HG03460 (cell line): ENCODE results near the gene SPRTN.

Source experiments
- ATAC-seq: cut with Tn5 transposase; IDR thresholded peaks from one replicate; pipeline ENCODE4 v1.9.1; 2021; ENCODE audit not compliant: unreplicated experiment

SPRTN gene, protein sequence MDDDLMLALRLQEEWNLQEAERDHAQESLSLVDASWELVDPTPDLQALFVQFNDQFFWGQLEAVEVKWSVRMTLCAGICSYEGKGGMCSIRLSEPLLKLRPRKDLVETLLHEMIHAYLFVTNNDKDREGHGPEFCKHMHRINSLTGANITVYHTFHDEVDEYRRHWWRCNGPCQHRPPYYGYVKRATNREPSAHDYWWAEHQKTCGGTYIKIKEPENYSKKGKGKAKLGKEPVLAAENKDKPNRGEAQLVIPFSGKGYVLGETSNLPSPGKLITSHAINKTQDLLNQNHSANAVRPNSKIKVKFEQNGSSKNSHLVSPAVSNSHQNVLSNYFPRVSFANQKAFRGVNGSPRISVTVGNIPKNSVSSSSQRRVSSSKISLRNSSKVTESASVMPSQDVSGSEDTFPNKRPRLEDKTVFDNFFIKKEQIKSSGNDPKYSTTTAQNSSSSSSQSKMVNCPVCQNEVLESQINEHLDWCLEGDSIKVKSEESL

DNA sequence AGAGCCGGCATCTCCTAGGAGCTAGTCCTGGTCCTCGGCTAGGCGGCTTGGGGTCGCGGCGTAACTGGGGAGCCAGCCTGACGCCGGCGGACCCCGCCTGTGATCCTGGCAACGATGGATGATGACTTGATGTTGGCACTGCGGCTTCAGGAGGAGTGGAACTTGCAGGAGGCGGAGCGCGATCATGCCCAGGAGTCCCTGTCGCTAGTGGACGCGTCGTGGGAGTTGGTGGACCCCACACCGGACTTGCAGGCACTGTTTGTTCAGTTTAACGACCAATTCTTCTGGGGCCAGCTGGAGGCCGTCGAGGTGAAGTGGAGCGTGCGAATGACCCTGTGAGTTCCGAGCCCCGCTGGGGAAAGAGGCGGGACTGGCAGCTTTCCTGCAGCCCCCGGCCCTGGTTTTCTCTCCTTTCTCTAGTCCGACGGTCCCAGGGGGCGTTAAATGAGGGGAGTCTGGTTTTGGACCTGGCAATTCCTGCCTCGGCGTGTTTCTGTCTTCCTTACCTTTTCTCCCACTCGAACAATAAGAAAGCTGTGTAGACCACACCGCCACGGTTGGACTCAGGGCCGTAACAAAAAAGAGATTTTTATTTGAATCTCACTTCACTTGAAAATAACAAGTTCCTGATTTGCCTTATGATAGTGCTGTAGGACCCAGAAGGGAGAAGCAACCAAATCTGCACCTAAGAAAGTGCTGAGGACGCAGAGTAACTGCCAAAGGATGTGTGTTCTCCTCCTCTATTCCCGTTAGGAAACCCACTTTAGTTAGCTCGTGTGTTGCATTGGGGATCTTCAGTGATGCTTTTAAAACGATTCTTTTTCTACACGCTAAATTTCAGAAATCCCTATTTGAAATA is at the start of gene SPRTN:
Gene SPRTN (plus strand): TSS at position 24 of the 859 bp plus-strand sequence. CDS start 91 bp downstream, at position 115.
- peak; percentile 8 for ATAC-seq

DNA sequence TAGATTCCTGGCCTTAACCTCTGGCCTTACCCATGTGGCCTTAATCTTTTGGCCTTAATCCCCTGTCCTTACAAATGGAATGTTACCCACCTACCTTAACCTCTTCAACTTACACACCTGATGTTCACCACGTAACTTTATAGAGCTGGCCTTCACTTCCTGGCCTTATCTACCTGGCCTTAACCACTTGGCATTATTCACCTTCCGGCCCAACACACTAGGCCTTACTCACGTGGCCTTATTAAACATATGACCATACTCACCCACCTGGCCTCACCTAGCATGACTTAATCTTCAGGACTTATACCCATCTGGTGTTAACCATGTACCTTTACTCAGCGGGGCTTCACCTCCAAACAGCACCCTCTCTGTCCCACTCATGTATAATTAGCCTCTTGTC is 42.2 kb upstream of the SPRTN start:
- no peak for ATAC-seq

DNA sequence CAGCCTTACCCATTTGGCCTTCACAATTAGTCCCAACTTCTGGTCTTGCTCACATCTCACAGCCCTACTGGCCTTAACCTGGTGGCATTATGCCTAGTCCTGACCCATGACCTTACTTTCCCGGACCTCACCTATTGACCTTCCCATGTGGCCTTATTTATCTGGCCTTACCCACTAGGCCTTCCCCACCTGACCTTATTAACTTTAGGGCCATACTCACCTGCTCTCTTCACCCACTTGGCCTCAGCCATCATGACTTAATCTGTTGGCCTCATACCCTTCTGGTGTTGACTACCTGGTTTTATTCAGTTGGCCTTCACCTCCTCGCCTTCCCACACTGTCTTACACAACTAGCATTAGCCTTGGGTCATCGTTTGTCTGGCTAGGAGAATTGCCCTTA is 36.1 kb upstream of the SPRTN start:
- ATAC-seq: no peak

DNA sequence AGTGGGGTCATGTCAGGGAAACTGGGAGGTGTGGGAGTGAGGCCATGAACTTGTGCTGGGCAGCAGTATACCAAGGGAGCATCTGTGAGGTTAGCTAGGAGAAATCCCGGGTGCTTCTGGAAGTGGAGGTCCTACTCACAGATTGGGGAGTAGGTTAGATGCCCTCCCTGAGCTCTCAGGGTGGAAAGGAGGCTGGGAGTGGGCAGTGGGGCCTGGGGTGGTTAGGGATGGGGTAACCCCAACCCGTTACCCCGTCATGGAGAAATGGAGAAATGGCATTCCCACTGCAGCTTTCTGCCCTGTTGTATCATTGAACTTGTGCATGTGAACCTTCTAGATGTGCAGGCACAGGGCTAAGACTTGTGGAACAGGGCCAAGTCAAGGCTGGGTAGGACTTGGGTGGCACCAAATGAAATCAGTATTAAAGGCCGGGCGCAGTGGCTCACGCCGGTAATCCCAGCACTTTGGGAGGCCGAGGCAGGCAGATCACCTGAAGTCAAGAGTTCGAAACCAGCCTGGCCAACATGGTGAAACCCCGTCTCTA is 27.6 kb upstream of the SPRTN start:
- ATAC-seq: no peak

DNA sequence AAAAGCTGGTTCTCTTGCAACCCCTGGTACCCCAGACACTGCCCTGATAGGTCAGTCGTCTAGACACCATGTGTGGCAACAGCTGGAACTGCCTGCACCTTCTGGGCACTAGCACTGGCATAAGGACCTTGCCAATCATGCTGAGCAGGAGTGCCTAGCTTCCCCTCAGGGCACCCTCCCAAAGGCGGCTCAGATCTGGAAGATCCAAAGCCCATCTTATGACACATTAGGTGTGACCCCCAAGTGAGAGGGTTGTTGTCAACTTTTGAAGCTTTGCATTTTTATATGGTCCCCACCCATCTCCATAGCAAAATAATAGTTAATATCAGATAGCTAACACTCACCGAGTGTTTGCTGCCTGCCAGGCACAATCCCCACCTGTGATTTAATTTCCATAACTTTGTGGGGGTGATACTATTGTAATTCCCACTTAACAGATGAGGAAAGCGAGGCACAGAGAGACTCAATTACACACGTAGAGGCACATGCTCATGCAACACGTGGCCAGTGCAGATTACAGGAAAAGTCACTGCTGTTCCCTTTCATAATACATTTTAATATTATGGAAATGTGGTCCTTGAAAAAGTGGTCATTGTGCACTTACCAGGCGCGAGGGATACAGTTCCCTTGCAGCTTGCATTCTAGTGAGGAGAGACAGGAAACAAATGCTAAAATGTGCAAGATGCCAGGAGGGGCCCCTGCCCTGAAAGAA is 26.2 kb upstream of the SPRTN start:
- no peak for ATAC-seq

DNA sequence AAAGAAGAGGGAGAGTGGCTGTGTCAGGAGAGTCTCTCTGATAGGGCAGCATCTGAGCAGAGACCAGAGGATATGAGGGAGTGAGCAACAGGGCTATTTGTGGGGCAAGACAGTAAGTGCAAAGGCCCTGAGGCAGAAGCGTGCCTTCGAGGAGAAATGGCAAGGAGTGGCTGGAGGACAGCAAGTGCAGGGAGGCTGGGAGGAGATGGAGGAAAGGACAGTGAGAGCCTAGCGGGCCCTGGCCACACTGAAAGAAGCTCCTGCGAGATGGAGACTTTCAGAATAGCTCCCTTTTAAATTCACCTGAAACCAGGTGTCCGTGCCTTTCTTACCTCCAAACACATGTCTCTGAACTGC is 25.7 kb upstream of the SPRTN start:
- ATAC-seq: no peak

DNA sequence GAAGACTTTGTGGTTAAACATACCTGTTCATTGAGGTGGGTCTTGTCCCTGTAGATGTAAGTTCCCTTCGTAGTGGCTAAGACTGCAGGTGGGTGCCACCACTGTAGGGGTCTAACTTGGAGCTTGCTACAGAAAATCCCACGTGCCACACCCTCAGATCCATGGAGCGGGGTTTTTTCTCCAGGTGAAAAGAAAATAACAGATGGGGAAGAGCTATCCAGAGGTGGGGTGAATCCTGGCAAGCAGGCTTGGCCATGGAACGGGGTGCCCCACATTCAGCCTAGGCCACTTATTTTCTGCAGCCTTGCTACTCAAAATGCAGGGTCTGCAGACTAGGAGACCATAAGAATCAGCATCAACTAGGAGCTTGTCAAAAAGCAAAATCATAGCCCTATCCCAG is 24.4 kb upstream of the SPRTN start:
- no peak for ATAC-seq

DNA sequence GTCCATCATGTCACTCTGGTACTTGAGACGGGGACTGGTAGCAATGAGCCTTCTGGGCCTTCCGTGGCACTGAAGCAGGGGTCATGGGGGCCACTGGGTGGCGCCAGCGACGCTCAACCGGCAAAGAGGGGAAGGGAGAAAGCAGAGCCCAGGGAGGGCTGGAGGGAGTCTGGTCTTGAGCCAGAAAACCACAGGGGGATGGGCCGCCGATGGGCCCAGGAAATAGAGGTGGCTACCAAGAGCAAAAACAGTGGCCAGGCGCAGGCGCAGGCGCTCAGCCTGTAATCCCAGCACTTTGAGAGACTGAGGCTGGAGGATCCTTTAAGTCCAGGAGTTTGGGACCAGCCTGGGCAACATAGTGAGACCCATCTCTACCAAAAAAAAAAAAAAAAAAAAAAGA is 22.2 kb upstream of the SPRTN start:
- no peak for ATAC-seq

DNA sequence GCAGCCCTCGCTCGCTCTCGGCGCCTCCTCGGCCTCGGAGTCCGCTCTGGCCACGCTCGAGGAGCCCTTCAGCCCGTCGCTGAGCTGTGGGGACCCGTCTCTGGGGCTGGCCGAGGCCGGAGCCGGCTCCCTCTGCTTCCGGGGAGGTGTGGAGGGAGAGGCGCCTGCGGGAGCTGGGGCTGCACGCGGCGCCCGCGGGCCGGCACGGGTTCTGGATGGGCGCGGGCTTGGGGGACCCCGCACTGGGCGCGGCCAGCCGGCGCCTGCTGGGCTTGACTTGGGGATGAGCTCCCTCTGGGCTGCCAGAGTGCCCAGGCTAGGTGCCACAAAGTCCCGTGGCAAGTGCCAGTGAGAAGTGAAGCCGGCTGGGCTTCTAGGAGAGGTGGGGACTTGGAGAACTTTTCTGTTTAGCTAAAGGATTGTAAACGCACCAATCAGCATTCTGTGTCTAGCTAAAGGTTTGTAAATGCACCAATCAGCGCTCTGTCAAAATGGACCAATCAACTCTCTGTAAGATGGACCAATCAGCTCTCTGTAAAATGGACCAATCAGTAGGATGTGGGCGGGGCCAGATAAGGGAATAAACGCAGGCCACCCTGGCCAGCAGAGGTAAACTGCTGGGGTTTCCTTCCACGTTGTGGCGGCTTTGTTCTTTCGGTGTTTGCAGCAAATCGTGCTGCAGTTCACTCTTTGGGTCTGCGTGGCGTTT is 20.6 kb upstream of the SPRTN start:
- no peak for ATAC-seq

DNA sequence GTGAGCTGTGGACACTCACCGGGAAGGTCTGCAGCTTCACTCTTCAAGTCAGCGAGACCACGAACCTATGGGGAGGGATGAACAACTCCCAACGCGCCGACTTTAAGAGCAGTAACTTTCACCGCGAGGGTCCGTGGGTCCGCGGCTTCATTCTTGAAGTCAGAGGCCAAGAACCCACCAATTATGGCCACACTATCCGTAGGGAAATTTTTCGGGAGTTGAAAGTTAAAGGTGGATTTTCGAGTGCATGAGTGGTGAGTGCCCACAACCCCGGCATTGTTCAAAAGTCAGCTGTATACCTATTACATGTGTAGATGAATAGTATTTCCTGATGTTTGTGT is 20.1 kb upstream of the SPRTN start:
- no peak for ATAC-seq

DNA sequence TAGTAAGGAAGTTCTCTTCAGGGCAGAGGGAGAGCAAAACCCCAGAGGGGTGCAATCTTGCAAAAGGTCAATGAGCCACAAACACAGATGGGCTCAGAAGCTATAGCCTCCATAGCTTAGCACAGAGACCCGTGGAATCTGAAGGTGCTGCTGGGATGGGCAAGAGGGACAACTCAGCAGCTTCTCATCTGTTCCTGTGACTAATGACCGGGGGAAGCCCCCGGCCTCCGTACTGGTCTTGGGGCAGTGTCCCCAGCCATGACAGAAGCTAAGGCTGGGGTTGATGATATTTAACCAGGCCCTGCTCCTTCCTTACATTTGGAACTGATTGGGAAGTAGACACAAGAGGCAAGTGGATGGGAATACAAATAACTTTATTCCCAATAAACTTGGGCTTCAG is 19.5 kb upstream of the SPRTN start:
- ATAC-seq: no peak

DNA sequence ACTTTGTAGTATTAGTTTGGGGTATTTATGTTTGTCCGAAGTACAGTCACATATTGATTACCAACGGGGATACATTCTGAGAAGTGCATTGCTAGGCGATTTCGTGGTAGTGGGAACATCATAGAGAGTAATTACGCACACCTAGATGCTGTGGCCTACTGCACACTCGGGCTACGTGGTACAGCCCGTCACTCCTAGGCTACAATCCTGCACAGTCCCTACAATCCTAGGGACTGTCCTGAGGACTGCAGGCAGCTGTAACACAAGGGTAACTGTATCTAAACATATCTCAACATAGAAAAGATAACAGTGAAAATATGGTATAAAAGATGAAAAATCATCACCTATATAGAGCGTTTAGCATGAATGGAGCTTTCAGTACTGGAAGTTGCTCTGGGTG is 19.0 kb upstream of the SPRTN start:
- ATAC-seq: no peak

DNA sequence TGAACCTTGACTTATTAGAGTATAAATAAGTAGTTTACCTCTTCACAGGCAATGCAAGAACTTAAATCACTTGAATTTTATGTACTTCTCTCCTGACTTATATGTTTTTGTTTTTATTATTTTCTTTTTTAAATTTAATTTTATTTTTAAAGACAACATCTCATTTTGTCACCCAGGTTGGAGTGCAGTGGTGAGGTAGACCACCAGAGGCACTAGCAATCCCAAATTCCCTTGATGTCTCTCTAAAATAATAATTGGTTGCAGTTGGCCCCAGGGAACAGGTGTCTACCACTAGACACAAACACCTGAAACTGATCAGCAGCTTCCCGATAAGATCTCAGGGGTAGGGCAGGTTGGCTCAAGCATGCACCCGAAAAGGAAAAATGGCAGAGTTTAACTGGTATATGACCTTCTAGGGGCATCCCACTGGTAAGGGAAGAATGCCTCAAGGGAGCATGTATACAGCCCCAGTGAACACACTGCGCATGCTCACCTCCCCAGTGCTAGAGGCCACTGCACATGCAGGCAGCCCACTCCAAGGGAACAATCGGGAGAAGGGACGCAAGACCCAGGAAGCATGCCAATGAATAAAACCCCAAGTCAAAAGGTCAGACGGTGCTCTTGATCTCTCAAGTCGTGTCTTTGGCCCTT is 15.1 kb upstream of the SPRTN start:
- no peak for ATAC-seq

DNA sequence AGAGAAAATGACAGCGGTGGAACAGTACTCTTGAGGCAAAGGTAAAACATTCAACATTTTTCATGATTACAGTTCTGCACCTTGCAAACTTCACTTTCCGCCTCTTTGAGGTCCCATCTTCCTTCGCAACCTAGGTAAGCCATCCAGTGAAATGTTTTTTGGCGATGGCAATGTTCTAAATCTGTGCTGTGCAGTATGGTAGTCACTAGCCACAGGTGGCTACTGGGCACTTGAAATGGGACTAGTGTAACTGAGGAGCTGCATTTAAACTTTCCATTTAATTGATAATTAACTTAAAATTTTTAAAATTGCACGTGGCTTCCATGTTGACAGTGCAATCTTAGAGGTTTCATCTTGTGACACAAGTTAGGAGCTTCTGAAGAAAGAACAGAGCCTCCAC is 13.4 kb upstream of the SPRTN start:
- no peak for ATAC-seq

DNA sequence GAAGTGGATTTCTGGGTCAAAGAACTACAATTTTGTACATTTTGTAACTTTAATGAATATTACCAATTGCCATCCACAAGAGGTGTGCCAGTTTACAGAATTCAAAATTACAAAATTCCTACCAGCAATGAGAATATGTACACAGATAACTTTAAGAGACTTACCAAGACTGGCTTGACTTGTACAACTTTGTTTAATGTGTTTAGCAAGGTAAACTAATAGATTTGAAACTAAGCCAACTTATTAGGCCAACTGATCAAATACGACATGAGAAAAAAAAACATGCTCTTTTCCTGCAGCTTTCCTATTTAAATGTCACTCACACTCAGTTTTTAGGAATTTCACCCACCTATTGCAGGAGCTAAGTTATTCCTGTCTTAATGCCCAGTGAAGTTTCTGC is 11.8 kb upstream of the SPRTN start:
- ATAC-seq: no peak

DNA sequence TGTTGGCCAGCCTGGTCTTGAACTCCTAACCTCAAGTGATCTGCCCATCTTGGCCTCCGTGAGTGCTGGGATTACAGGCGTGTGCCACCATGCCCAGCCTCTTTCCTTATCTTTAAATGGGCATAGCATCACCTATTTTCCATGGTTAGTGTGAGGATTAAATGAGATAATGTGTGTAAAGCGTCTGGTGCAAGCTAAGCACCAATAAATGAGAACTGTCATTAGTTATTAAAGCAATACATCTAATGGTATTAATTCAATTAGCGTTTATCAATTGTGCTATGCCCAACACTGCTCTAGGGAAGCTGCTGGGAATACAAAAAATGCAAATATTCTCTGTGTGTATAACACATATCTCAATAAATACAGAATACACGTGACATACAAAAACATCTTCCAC is 10.5 kb upstream of the SPRTN start:
- no peak for ATAC-seq

DNA sequence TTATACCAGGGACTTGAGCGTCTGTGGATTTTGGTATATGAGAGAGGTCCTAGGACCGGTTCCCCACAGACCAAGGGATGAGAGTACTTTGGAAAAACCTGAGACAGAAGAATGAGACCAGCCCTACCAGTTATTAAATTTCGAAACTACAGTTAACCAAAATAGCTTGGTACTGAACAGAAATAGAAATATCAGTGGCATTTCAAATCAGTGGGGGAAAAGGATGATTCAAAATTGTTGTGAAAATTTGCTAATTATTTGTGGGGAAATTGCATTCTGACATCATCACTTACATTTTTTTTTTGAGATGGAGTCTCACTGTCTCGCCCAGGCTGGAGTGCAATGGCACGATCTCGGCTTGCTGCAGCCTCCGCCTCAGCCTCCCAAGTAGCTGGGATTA is 8.6 kb upstream of the SPRTN start:
- no peak for ATAC-seq

DNA sequence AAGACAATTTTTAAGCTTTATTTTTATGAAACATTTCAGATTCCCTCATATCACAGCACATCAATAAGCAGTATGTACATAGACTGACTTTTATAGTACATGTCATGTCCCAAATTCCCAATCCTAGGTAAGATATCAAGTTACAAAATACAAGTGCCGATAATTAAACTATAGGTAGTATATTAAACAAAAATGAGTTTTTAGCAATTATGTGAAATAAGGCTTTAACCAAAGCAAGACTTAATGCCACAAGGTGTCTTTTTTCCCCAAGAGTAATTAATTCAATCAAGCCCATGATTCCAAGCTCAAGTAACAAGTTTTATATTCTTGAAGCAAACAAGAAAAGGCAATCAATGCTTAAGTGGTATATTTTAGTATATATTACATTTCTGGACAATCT is 5.3 kb upstream of the SPRTN start:
- ATAC-seq: no peak

DNA sequence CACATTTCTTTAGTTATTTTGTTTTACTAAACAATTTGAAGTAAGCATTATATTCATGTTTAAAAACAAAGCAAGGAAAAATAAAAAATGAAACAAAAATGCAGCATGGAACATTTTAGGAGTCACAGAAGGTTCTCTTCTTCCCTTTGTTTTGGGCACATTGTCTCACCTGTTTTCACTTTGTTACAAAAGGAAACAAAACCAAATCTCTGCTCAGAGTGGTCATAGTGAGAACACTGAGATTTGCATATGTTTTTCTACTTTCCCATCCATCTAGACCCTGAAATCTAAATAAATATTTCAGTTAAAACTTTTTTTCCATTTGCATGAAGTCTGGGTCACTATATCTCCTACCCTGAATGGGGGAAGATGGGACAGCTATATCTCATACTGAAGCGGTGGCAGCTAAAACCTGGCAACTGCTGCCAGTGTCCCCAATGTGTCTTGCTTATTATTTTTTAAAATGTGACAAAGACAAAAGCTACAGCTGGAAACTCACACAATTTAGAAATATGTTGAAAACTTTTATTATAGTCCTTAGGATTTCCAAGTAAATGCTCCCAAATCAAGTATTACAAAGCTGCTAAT is 3.9 kb upstream of the SPRTN start:
- ATAC-seq: no peak

DNA sequence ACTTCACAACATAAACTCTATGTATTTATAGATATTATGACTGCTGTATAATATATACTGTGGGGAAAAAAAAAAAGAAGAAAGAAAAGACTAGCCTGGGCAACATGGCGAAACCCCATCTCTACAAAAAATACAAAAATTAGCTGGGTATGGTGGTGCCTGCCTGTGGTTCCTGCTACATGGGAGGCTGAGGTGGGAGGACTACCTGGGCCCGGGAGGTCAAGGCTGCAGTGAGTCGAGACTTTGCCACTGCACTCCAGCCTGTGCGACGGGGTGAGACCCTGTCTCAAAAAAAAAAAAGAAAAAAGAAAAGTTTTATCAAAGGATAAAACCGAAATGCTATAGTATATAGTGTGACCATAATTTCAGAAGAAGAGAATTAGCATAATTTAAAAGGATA is 3.1 kb upstream of the SPRTN start:
- ATAC-seq: no peak
